H9 (cell line): Measurements from ENCODE around the gene ADAM8. TPM values are rescaled to one million over a fixed set of nuclear protein-coding genes. Genes with fewer than 3 reads are reported as not detected.

Experiments
- DNase-seq: peaks from one replicate; pipeline ENCODE4 v3.0.0-alpha.2; 2017
- H2AFZ ChIP-seq: one replicate; pipeline ENCODE4 v1.6.1; 2013; ENCODE audit warnings: mild to moderate bottlenecking, low read length, control low read depth, moderate library complexity
- H2AK5ac ChIP-seq: 2 replicates; pipeline ENCODE4 v1.6.1; 2013; ENCODE audit warnings: low read length, control low read depth, mixed read lengths; ENCODE audit not compliant: insufficient read length
- H2BK120ac ChIP-seq: one replicate; pipeline ENCODE4 v1.6.1; 2013; ENCODE audit warnings: low read depth, mild to moderate bottlenecking, low read length, control low read depth, inconsistent platforms; ENCODE audit not compliant: poor library complexity, severe bottlenecking
- H2BK12ac ChIP-seq: 2 replicates; pipeline ENCODE4 v1.6.1; 2013; ENCODE audit warnings: low read length, control low read depth, mixed read lengths, low read depth; ENCODE audit not compliant: insufficient read length
- H2BK15ac ChIP-seq: 2 replicates; pipeline ENCODE4 v1.6.1; 2013; ENCODE audit warnings: low read depth, low read length, control low read depth
- H2BK20ac ChIP-seq: one replicate; pipeline ENCODE4 v1.6.1; 2013; ENCODE audit warnings: low read depth, mild to moderate bottlenecking, low read length, control low read depth, inconsistent platforms; ENCODE audit not compliant: poor library complexity, severe bottlenecking
- H2BK5ac ChIP-seq: 2 replicates; pipeline ENCODE4 v1.6.1; 2013; ENCODE audit warnings: low read length, control low read depth, mixed read lengths; ENCODE audit not compliant: insufficient read length
- H3K14ac ChIP-seq: 2 replicates; pipeline ENCODE4 v1.6.1; 2013; ENCODE audit warnings: low read length, control low read depth; ENCODE audit not compliant: insufficient read depth
- H3K18ac ChIP-seq: 2 replicates; pipeline ENCODE4 v1.6.1; 2013; ENCODE audit warnings: low read depth, mild to moderate bottlenecking, mixed read lengths, low read length, control low read depth; ENCODE audit not compliant: insufficient read length
- H3K23ac ChIP-seq: 2 replicates; pipeline ENCODE4 v1.6.1; 2013; ENCODE audit warnings: low read length, control low read depth, mixed read lengths, low read depth; ENCODE audit not compliant: insufficient read length
- H3K23me2 ChIP-seq: 2 replicates; pipeline ENCODE4 v1.6.1; 2013; ENCODE audit warnings: low read depth, mild to moderate bottlenecking, mixed read lengths, low read length, control low read depth; ENCODE audit not compliant: insufficient read length, poor library complexity, severe bottlenecking
- H3K27ac ChIP-seq: 2 replicates; pipeline ENCODE4 v1.5.1; 2013; ENCODE audit warnings: low read length, control low read depth, mixed read lengths, low read depth; ENCODE audit not compliant: insufficient read length
- H3K27me3 ChIP-seq: 2 replicates; pipeline ENCODE4 v1.6.1; 2013; ENCODE audit warnings: low read length, control low read depth, inconsistent platforms; ENCODE audit not compliant: insufficient read depth
- H3K4ac ChIP-seq: 2 replicates; pipeline ENCODE4 v1.6.1; 2013; ENCODE audit warnings: low read depth, mild to moderate bottlenecking, control low read depth, inconsistent platforms, low read length, moderate library complexity
- H3K4me1 ChIP-seq: 2 replicates; pipeline ENCODE4 v1.6.1; 2013; ENCODE audit warnings: low read length, control low read depth, inconsistent platforms; ENCODE audit not compliant: insufficient read depth
- H3K4me2 ChIP-seq: 2 replicates; pipeline ENCODE4 v1.6.1; 2013; ENCODE audit warnings: low read length, control low read depth, mixed read lengths; ENCODE audit not compliant: insufficient read length, insufficient read depth
- H3K56ac ChIP-seq: 2 replicates; pipeline ENCODE4 v1.6.1; 2013; ENCODE audit warnings: low read depth, mild to moderate bottlenecking, mixed read lengths, low read length, control low read depth; ENCODE audit not compliant: insufficient read length
- H3K79me1 ChIP-seq: 2 replicates; pipeline ENCODE4 v1.6.1; 2013; ENCODE audit warnings: low read depth, mild to moderate bottlenecking, moderate library complexity, low read length, control low read depth, inconsistent platforms; ENCODE audit not compliant: insufficient read depth, poor library complexity, severe bottlenecking
- H3K79me2 ChIP-seq: 2 replicates; pipeline ENCODE4 v1.6.1; 2013; ENCODE audit warnings: low read length, control low read depth, inconsistent platforms; ENCODE audit not compliant: insufficient read depth
- H3K9ac ChIP-seq: 2 replicates; pipeline ENCODE4 v1.6.1; 2013; ENCODE audit warnings: low read length, control low read depth, mixed read lengths; ENCODE audit not compliant: insufficient read length; ENCODE audit errors: extremely low read depth
- H3K9me3 ChIP-seq: one replicate; pipeline ENCODE4 v1.6.1; 2013; ENCODE audit warnings: low read depth, low read length, inconsistent platforms; ENCODE audit not compliant: control insufficient read depth
- H3T11ph ChIP-seq: one replicate; pipeline ENCODE4 v1.6.1; 2013; ENCODE audit warnings: mild to moderate bottlenecking, low read length, control low read depth, inconsistent platforms
- H4K20me1 ChIP-seq: one replicate; pipeline ENCODE4 v1.6.1; 2013; ENCODE audit not compliant: control insufficient read depth, insufficient read length, insufficient read depth
- H4K5ac ChIP-seq: 2 replicates; pipeline ENCODE4 v1.6.1; 2013; ENCODE audit warnings: low read depth, mild to moderate bottlenecking, mixed read lengths, low read length, control low read depth; ENCODE audit not compliant: insufficient read length
- H4K8ac ChIP-seq: replicated peaks from 2 replicates; pipeline ENCODE4 v1.6.1; 2013; ENCODE audit warnings: low read length, control low read depth, mixed read lengths, low read depth; ENCODE audit not compliant: insufficient read length
- H4K91ac ChIP-seq: 2 replicates; pipeline ENCODE4 v1.6.1; 2013; ENCODE audit warnings: low read depth, mild to moderate bottlenecking, moderate library complexity, mixed read lengths, low read length, control low read depth; ENCODE audit not compliant: insufficient read length
- H3K27ac Mint-ChIP-seq, 3 experiments: 2 replicates in 2 of 3; 3 replicates in 1 of 3; pipeline ENCODE4 v1.8.0; 2020 to 2021; ENCODE audit warnings: mixed read lengths in 3 of 3, mild to moderate bottlenecking in 1 of 3, moderate library complexity in 1 of 3
- H3K27me3 Mint-ChIP-seq: 2 replicates; pipeline ENCODE4 v1.8.0; 2021; ENCODE audit warnings: low read depth, mild to moderate bottlenecking, moderate library complexity, mixed read lengths
- H3K36me3 Mint-ChIP-seq, 3 experiments: 2 replicates in 2 of 3; 3 replicates in 1 of 3; pipeline ENCODE4 v1.8.0; 2020 to 2021; ENCODE audit warnings: low read depth in 3 of 3, mixed read lengths in 3 of 3; ENCODE audit not compliant: insufficient read depth in 1 of 3
- H3K4me1 Mint-ChIP-seq, 2 experiments: 2 replicates each; pipeline ENCODE4 v1.8.0; 2020; ENCODE audit warnings: mixed read lengths in 2 of 2
- H3K4me3 Mint-ChIP-seq, 2 experiments: 2 replicates in 1 of 2; 3 replicates in 1 of 2; pipeline ENCODE4 v1.8.0; 2020 to 2021; ENCODE audit warnings: mild to moderate bottlenecking in 2 of 2, mixed read lengths in 2 of 2, moderate library complexity in 1 of 2
- H3K9me3 Mint-ChIP-seq, 2 experiments: 2 replicates in 1 of 2; 3 replicates in 1 of 2; pipeline ENCODE4 v1.8.0; 2020; ENCODE audit warnings: mild to moderate bottlenecking in 2 of 2, mixed read lengths in 2 of 2, moderate library complexity in 1 of 2
- CTCF ChIP-seq: fragments of 200-600 bp; sonication (generic); conservative IDR thresholded peaks from 3 replicates; pipeline ENCODE4 v1.8.0; 2021; ENCODE audit warnings: antibody characterized with exemption, mild to moderate bottlenecking
- WGBS: extraction: QIAGEN DNeasy Blood & Tissue Kit; methylation state at CpG from one replicate; pipeline ENCODE4 v1.1.7; 2013; ENCODE audit warnings: missing lambda C conversion rate, low lambda C conversion rate, mixed read lengths; ENCODE audit not compliant: insufficient read length; ENCODE audit errors: extremely low coverage; 5-methylcytosine and 5-hydroxymethylcytosine counted together
- total RNA-seq: library from RNA; stranded (reverse); gene quantifications from 2 replicates; pipeline ENCODE4 v1.2.1, GENCODE V29; 2021

ADAM8 gene
- total RNA-seq, 1 experiment from 2014 or later = 5.4 TPM

GRCh38 chr10:133303206-133303605, 26.5 kb upstream of the ADAM8 start:
- H3K18ac ChIP-seq = no peak overlapping the region
- Mint-ChIP-seq H3K27me3 (no peaks in the 10 kb centered on the region), H3K9me3 (no peaks in the 10 kb centered on the region; a peak in 4 of 5 replicates), H3K27ac (no peak overlapping the region), H3K36me3 (peaks cover 13 to 38% (median 34%) of the 10 kb centered on the region in 3 experiments), H3K4me3 (no peak overlapping the region), H3K4me1 (peaks cover 9 to 11% of the 10 kb centered on the region in 2 experiments)
- no peak overlapping the region for H2AK5ac ChIP-seq
- H3K23ac ChIP-seq = no peak overlapping the region
- no CpG with 5 or more reads among the region's 10 CpGs for WGBS
- no peaks in the 10 kb centered on the region for H4K20me1 ChIP-seq
- no peaks in the 10 kb centered on the region for H3K4me1 ChIP-seq
- no peaks in the 10 kb centered on the region for H3K9me3 ChIP-seq
- no peak overlapping the region for H2AFZ ChIP-seq
- no peak overlapping the region for H2BK120ac ChIP-seq
- no peak overlapping the region for H2BK15ac ChIP-seq
- TF ChIP-seq CTCF = no peak
- peaks cover 5% of the 10 kb centered on the region for H3K23me2 ChIP-seq
- no peak overlapping the region for H2BK12ac ChIP-seq
- peaks cover 9% of the 10 kb centered on the region; the same call in 1 of the 2 replicates for H3K79me2 ChIP-seq
- DNase-seq = no peak
- no peak overlapping the region for H3K9ac ChIP-seq
- no peak overlapping the region for H2BK20ac ChIP-seq
- no peak overlapping the region for H2BK5ac ChIP-seq
- no peak overlapping the region for H3K4ac ChIP-seq
- no peak overlapping the region for H3K4me2 ChIP-seq
- H3K27me3 ChIP-seq = no peaks in the 10 kb centered on the region
- H3K79me1 ChIP-seq = peaks cover 14% of the 10 kb centered on the region
- H3K56ac ChIP-seq = no peak overlapping the region
- H3K14ac ChIP-seq = no peak overlapping the region
- no peak overlapping the region for H3T11ph ChIP-seq
- H3K27ac ChIP-seq = no peak overlapping the region
- H4K91ac ChIP-seq = no peak overlapping the region
- H4K5ac ChIP-seq = no peak overlapping the region
- no peak overlapping the region for H4K8ac ChIP-seq
